Activated CD4-positive, alpha-beta T cell treated with anti-CD3 and anti-CD28 coated beads for 36 hours (primary cell): ENCODE data around the gene SLC35E2B. TPM values are rescaled to one million over a fixed set of nuclear protein-coding genes. Genes with fewer than 3 reads are reported as not detected.

Experiments used
- ATAC-seq: fragments of 200-7000 bp; cut with Tn5 transposase; one replicate; pipeline ENCODE4 v1.10.0; 2021; ENCODE audit warnings: mild to moderate bottlenecking, moderate library complexity
- CTCF ChIA-PET: fragments of 350-600 bp; sonication (Branson Sonifier 250); formaldehyde crosslinking; loops from one replicate; lab custom pipeline; 2021; ENCODE audit warnings: antibody characterized with exemption; lab: Charles Lee
- POLR2A ChIA-PET: fragments of 350-600 bp; sonication (Branson Sonifier 250); formaldehyde crosslinking; loops from one replicate; lab custom pipeline; 2021; ENCODE audit warnings: antibody characterized with exemption, inconsistent platforms; lab: Charles Lee
- DNase-seq: peaks from one replicate; pipeline ENCODE4 v3.0.0-alpha.2; 2020
- H3K27ac Mint-ChIP-seq: one replicate; pipeline ENCODE4 v1.8.0; 2021; ENCODE audit warnings: mixed read lengths
- H3K27me3 Mint-ChIP-seq: one replicate; pipeline ENCODE4 v1.8.0; 2021; ENCODE audit warnings: mixed read lengths
- H3K36me3 Mint-ChIP-seq: one replicate; pipeline ENCODE4 v1.8.0; 2021; ENCODE audit warnings: low read depth, mixed read lengths
- H3K4me1 Mint-ChIP-seq: one replicate; pipeline ENCODE4 v1.8.0; 2021; ENCODE audit warnings: mixed read lengths
- H3K4me3 Mint-ChIP-seq: one replicate; pipeline ENCODE4 v1.8.0; 2021; ENCODE audit warnings: mild to moderate bottlenecking, moderate library complexity, mixed read lengths
- H3K9me3 Mint-ChIP-seq: one replicate; pipeline ENCODE4 v1.8.0; 2021; ENCODE audit warnings: low read depth, mixed read lengths
- intact Hi-C, 2 experiments: fragments of 100-400 bp; cut with DNase I in 1 of 2; cut with micrococcal nuclease in 1 of 2; formaldehyde crosslinking; loops; one replicate each; pipeline versions ENCODE4 v1.14.2 to v1.15.1; 2022 to 2024; cut with DNase I, micrococcal nuclease
- total RNA-seq, 2 experiments: library from RNA; stranded (reverse); gene quantifications; one replicate each; pipeline ENCODE4 v1.2.3, GENCODE V29; 2021

Gene SLC35E2B
- total RNA-seq, 2 experiments from 2014 or later, result 24.2 to 27.6 TPM

DNA sequence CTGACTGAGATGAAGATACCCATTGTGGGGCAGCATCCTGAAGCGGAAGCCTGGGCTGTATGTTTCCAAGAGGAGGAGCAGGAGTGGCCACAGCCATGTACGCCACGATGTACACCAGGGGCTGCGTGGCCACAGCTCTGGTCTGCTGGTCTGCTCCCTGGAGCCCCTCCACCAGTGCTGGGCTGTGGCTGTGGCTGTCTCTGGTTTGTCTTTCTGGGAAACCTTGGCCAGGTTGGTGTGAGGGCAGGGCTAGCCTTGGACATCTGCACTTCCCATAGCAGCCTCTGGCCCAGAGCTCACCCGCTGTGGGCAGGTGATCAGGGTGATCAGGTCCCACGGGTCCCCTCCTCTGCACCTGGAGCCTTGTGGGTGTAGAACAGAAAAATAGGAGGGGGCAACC lies 74.7 kb downstream of the SLC35E2B start:
- no peak overlapping the region for H3K27ac Mint-ChIP-seq
- peak overlapping the region; percentile 75 for H3K4me3 Mint-ChIP-seq
- DNase-seq, result no peak
- H3K36me3 Mint-ChIP-seq, result peaks cover 9% of the 10 kb centered on the region
- peaks cover 21% of the 10 kb centered on the region for H3K4me1 Mint-ChIP-seq
- POLR2A ChIA-PET, result no interaction called here
- CTCF ChIA-PET, result interaction anchor here (1.4 kb wide), 1 partner anchor 11 kb away, joined by 5 read pairs; no protein-coding TSS in a partner anchor
- H3K27me3 Mint-ChIP-seq, result no peaks in the 10 kb centered on the region
- ATAC-seq, result no peak
- intact Hi-C loops, result loop anchor here in 1 of 2 experiments (10.0 kb wide), 1 partner anchor 343 kb away; the partner anchor contains the start of gene UBE2J2
- no peaks in the 10 kb centered on the region for H3K9me3 Mint-ChIP-seq

DNA sequence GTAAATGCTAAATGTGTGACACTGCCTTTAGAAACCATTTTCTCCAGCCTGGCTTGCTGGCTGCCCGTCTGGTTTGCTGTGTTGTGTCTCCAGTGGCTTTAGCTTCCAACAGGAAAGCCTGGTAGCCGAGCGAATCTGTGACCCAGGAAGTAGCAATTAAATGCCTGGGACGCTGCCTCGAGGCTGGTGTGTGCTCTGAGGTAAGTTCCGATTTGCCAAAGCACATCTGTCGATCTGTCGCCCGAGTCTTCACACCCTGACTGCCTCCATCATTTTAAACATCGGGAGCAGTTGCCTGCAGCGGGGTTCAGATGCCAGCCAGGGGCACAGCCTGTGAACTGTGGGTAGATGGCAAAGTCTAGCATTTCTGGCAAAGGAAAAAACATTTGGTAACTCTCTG lies 75.1 kb downstream of the SLC35E2B start:
- H3K27ac Mint-ChIP-seq, result no peak overlapping the region
- POLR2A ChIA-PET, result no interaction called here
- DNase-seq (no peak), ATAC-seq (no peak)
- intact Hi-C loops, result loop anchor here in 1 of 2 experiments (10.0 kb wide), 1 partner anchor 343 kb away; the partner anchor contains the start of gene UBE2J2
- CTCF ChIA-PET, result interaction anchor here (1.4 kb wide), 1 partner anchor 12 kb away, joined by 5 read pairs; no protein-coding TSS in a partner anchor
- H3K36me3 Mint-ChIP-seq, result peaks cover 9% of the 10 kb centered on the region
- peaks cover 21% of the 10 kb centered on the region for H3K4me1 Mint-ChIP-seq
- no peaks in the 10 kb centered on the region for H3K9me3 Mint-ChIP-seq
- H3K27me3 Mint-ChIP-seq, result no peaks in the 10 kb centered on the region
- H3K4me3 Mint-ChIP-seq, result peak overlapping the region; percentile 75

DNA sequence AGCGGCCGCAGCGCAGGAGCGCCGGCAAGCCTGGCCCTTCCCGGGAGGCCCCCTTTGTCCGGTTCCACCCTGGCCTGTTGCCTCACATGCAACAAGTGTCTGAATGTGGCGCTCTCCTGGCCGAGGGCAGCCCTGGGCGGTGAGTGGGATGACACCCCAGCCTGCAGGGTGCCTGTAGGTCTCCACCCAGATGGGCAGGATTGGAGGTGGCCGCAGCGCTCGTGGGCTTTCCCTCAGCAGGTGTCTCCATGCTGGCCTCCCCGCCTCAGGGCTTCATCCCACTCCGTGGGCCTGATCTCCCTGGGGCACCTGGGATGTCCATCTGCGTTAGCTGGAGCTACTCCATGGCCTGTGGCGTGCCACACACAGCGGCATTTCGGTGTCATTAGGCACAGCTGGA lies 75.8 kb downstream of the SLC35E2B start:
- H3K9me3 Mint-ChIP-seq, result no peaks in the 10 kb centered on the region
- POLR2A ChIA-PET, result no interaction called here

DNA sequence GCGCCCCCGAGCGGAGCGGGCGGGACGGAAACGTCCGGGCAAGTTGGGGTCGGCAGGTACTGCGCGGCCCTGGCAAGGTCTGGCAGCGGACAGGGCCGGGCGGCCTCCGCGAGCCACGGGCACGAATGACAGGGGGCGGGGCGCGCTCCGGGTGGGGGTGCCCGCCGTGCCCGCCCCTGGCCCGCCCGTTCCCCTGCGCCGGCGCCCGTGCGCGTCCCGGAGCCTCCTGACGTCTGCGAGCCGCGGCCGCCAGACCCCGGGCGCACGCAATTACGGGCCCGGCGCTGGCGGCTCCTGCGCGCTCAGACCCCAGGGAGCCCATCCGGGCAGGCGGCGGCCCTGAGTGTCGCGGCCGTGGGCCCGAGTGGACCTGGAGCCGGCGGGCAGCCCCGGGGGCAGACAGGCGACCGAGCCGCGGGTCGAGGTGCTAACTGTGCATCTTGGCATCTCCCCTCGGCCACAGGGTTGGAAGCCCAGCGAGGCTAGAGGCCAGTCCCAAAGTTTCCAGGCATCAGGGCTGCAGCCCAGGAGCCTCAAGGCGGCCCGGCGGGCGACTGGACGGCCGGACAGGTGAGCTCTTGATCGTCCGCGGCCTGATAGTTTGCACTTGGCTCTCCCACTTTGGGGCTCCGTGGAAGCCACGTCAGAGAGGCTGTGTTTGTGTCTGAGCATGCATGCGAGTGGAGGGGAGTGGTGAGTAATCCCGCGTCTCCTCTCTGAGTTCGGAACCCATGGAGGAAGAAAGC lies 76.4 kb downstream of the SLC35E2B start:
- Mint-ChIP-seq H3K36me3 (peaks cover 12% of the 10 kb centered on the region), H3K27ac (peak overlapping the region; percentile 75), H3K4me1 (peaks cover 24% of the 10 kb centered on the region), H3K4me3 (peak overlapping the region; percentile 96), H3K9me3 (no peaks in the 10 kb centered on the region), H3K27me3 (no peaks in the 10 kb centered on the region)
- ATAC-seq (peak; percentile 8), DNase-seq (peak; percentile 65)
- intact Hi-C loops, result loop anchor here in 1 of 2 experiments (10.0 kb wide), 1 partner anchor 341 kb away; the partner anchor contains the start of gene UBE2J2
- ChIA-PET CTCF (interaction anchor here (1.4 kb wide), 1 partner anchor 13 kb away, joined by 5 read pairs; no protein-coding TSS in a partner anchor), POLR2A (interaction anchor here (3.0 kb wide), 1 partner anchor 13 kb away, joined by 17 read pairs; no protein-coding TSS in a partner anchor)

More for the DNA sequence above, 75.8 kb downstream of the SLC35E2B start:
- no peaks in the 10 kb centered on the region for H3K27me3 Mint-ChIP-seq
- no peak overlapping the region for H3K27ac Mint-ChIP-seq
- CTCF ChIA-PET, result interaction anchor here (0.6 to 1.4 kb wide), 2 partner anchors 13 to 232 kb away, joined by 3 to 5 read pairs; no protein-coding TSS in a partner anchor
- ATAC-seq (no peak), DNase-seq (no peak)
- H3K4me1 Mint-ChIP-seq, result peaks cover 24% of the 10 kb centered on the region
- H3K4me3 Mint-ChIP-seq, result peak overlapping the region; percentile 75
- H3K36me3 Mint-ChIP-seq, result peaks cover 12% of the 10 kb centered on the region
- intact Hi-C loops, result loop anchor here in 1 of 2 experiments (10.0 kb wide), 1 partner anchor 342 kb away; the partner anchor contains the start of gene UBE2J2

DNA sequence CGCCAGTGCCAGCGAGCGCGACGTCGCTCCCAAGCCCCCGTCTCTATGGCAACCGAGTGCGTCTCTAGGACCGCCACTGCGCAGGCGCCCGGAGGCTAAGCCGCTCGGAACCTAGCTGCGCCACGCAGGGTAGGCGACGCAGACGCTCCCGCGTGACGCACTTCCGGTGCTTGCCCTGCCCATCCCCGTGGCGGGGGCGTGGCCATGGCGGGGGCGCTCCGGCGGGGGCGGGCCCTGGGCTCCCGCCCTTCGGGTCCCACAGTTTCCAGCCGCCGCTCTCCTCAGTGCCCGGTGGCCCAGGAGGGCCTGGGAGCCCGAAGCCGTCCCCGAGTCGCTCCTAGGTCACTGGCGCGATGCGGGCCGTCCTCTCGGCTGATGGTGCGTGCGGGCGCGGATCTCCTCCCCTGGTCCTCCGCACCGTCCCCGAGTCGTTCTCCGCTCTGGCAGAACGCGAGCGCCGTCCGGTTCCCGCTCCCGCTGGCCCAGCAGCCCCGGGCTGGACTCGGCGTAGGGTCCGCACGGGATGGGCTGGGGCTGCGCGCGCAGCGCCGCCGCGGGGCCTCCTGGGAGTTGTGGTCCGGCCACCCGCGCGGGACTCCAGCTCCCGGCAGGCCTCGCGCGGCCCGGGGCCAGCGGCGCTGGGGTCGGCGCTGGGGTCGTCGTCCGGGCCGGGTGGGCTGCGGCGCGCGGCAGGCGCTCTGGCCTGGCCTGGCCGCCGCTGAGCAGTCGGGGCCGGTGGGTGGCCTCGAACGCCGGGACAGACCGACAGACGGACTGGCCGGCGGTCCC lies 77.1 kb downstream of the SLC35E2B start, which contains the start of gene MIB2:
Gene MIB2 (plus strand): TSS at position 245 of the 789 bp plus-strand sequence. CDS start 7,953 bp downstream, outside the sequence.
- ATAC-seq, result peak; percentile 84

DNA sequence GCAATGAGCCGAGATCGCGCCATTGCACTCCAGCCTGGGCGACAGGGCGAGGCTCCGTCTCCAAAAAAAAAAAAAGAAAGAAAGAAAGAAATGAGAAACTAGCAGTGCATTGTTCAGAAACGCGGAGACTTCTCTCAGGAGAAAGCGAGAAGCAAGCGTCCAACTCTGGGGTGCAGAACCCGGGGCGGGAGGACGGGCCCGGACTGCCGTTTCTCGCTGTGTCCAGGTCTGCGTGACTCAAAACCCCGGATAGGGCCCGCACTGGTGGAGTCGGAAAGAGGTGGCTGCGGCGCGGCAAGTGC lies 77.7 kb downstream of the SLC35E2B start:
- no peak for DNase-seq
- CTCF ChIA-PET, result interaction anchor here (1.0 to 1.5 kb wide), 4 partner anchors 14 to 144 kb away, joined by 3 to 5 read pairs (median 4); no protein-coding TSS in a partner anchor
- POLR2A ChIA-PET, result interaction anchor here (0.7 to 3.0 kb wide), 2 partner anchors 14 to 912 kb away, joined by 3 to 17 read pairs; no protein-coding TSS in a partner anchor
- Mint-ChIP-seq H3K27me3 (no peaks in the 10 kb centered on the region), H3K27ac (peak overlapping the region; percentile 95), H3K4me3 (peak overlapping the region; percentile 96), H3K36me3 (peaks cover 12% of the 10 kb centered on the region), H3K9me3 (no peaks in the 10 kb centered on the region), H3K4me1 (peaks cover 24% of the 10 kb centered on the region)
- no peak for ATAC-seq
- intact Hi-C loops, result loop anchor here (1.0 to 10.0 kb wide), 18 partner anchors 15 to 798 kb away; partner anchors contain the start of genes SSU72 (in 2 of the 2), ATAD3A (in 1 of the 2), ATAD3B (in 1 of the 2) and AURKAIP1 (in 1 of the 2)

More for the DNA sequence above, 77.1 kb downstream of the SLC35E2B start, which contains the start of gene MIB2:
- Mint-ChIP-seq H3K9me3 (no peaks in the 10 kb centered on the region), H3K27me3 (no peaks in the 10 kb centered on the region), H3K4me1 (peaks cover 24% of the 10 kb centered on the region), H3K27ac (peak within 1 kb of the TSS; percentile 95), H3K36me3 (peaks cover 12% of the 10 kb centered on the region), H3K4me3 (peak within 1 kb of the TSS; percentile 96)
- peak; percentile 98 for DNase-seq
- ChIA-PET POLR2A (interaction anchor here (0.6 to 3.0 kb wide), 2 partner anchors 14 to 292 kb away, joined by 4 to 17 read pairs; no protein-coding TSS in a partner anchor), CTCF (interaction anchor here (1.2 to 1.5 kb wide), 2 partner anchors 69 to 144 kb away, joined by 3 to 4 read pairs; no protein-coding TSS in a partner anchor)
- intact Hi-C loops, result loop anchor here (1.0 to 10.0 kb wide), 17 partner anchors 15 to 797 kb away; partner anchors contain the start of genes SSU72 (in 2 of the 2), ATAD3A (in 1 of the 2), ATAD3B (in 1 of the 2) and AURKAIP1 (in 1 of the 2)

DNA sequence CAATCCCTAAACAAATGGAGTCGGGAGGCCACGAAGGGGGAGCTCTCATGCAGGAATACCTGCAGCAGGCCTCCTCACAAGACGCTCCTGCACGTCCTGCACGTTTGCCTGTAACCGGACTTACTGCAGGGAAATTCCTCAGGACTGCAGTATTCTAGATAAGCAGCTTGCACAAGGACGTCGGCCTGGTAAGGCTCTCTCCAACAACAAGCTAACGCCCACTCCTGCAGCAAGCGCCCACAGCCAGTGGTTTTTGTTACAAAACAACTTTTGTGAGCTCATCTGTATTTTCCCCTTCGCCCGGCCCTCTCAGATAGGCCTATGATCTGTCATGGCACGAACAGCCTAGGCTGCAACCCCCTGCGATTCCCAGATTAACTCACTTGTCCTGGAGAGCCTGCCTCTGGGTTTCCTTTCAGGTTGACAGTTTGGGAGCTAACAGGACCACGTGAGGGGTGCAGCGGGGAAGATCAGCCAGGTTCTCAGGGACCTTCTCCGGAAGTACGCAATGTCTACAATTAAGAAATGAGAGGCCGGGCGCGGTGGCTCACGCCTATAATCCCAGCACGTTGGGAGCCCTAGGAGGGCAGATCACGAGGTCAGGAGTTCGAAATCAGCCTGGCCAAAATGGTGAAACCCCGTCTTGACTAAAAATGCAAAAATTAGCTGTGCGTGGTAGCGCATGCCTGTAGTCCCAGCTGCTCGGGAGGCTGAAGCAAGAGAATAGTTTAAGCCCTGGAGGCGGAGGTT lies 78.2 kb downstream of the SLC35E2B start:
- POLR2A ChIA-PET, result interaction anchor here (0.6 to 3.0 kb wide), 4 partner anchors 15 to 912 kb away, joined by 3 to 17 read pairs (median 4); no protein-coding TSS in a partner anchor
- intact Hi-C loops, result loop anchor here in 1 of 2 experiments (1.0 to 10.0 kb wide), 4 partner anchors 14 to 798 kb away; partner anchors contain the start of genes FNDC10, PEX10 and UBE2J2

DNA sequence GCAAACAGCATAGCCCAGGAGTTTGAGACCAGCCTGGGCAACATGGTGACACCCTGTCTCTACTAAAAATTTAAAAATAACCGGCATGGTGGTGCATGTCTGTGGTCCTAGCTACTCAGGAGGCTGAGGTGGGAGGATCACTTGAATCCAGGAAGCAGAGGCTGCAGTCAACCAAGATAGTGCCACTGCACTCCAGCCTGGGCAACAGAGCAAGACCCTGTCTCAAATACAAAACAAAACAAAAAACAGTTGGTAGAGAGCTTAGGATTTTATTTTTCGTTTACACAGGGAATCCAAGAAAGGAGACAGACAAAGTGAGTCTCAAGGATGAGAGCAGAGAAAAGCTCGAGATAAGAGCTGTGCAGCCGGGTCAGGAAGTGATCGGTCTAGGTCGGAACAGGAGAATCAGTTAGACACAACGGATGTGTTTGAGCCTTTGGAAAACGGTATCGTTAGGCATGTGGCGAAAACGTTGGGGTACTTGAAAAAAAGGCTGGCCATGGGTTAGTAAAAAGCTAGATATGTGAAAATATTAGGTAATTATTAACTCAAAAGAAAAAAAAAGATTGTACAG lies 79.0 kb downstream of the SLC35E2B start:
- no peak for ATAC-seq
- Mint-ChIP-seq H3K4me1 (peaks cover 24% of the 10 kb centered on the region), H3K36me3 (peaks cover 12% of the 10 kb centered on the region), H3K4me3 (peak overlapping the region; percentile 96), H3K27me3 (no peaks in the 10 kb centered on the region), H3K27ac (peak overlapping the region; percentile 95), H3K9me3 (no peaks in the 10 kb centered on the region)
- no peak for DNase-seq
- POLR2A ChIA-PET, result interaction anchor here (1.0 to 3.0 kb wide), 2 partner anchors 16 to 42 kb away, joined by 4 to 17 read pairs; no protein-coding TSS in a partner anchor
- intact Hi-C loops, result loop anchor here in 1 of 2 experiments (1.0 to 10.0 kb wide), 4 partner anchors 13 to 799 kb away; partner anchors contain the start of genes FNDC10, PEX10 and UBE2J2
- CTCF ChIA-PET, result interaction anchor here (0.6 to 1.1 kb wide), 4 partner anchors 15 to 36 kb away, joined by 3 to 4 read pairs (median 3); no protein-coding TSS in a partner anchor

More for the DNA sequence above, 78.2 kb downstream of the SLC35E2B start:
- Mint-ChIP-seq H3K4me1 (peaks cover 24% of the 10 kb centered on the region), H3K27ac (peak overlapping the region; percentile 95), H3K9me3 (no peaks in the 10 kb centered on the region), H3K4me3 (peak overlapping the region; percentile 96), H3K36me3 (peaks cover 12% of the 10 kb centered on the region), H3K27me3 (no peaks in the 10 kb centered on the region)
- CTCF ChIA-PET, result interaction anchor here (0.5 to 1.5 kb wide), 8 partner anchors 14 to 143 kb away, joined by 3 to 5 read pairs (median 3); no protein-coding TSS in a partner anchor
- peak; percentile 81 for DNase-seq
- ATAC-seq, result peak; percentile 20

DNA sequence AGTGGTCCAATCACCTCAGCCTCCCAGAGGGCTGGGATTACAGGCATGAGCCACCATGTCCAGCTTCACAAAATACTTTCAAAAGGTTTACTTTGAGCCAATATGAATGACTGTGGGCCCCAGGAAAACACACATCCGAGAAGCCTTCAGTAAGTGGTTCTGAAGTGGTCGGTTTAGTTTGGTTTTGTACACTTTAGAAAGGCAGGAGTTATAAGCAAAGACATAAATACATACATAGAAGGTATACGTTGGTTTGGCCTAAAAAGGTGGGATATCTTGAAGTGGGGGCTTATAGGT lies 80.5 kb downstream of the SLC35E2B start:
- CTCF ChIA-PET, result no interaction called here
- H3K27ac Mint-ChIP-seq, result peak overlapping the region; percentile 20
- intact Hi-C loops, result loop anchor here in 1 of 2 experiments (10.0 kb wide), 1 partner anchor 337 kb away; the partner anchor contains the start of gene UBE2J2
- ATAC-seq (no peak), DNase-seq (no peak)
- H3K9me3 Mint-ChIP-seq, result no peaks in the 10 kb centered on the region
- POLR2A ChIA-PET, result no interaction called here
- no peaks in the 10 kb centered on the region for H3K27me3 Mint-ChIP-seq
- H3K4me3 Mint-ChIP-seq, result no peak overlapping the region
- peaks cover 12% of the 10 kb centered on the region for H3K36me3 Mint-ChIP-seq
- H3K4me1 Mint-ChIP-seq, result peaks cover 24% of the 10 kb centered on the region
